ENCODE measurements around the gene DAP3.

The DAP3 gene

DNA sequence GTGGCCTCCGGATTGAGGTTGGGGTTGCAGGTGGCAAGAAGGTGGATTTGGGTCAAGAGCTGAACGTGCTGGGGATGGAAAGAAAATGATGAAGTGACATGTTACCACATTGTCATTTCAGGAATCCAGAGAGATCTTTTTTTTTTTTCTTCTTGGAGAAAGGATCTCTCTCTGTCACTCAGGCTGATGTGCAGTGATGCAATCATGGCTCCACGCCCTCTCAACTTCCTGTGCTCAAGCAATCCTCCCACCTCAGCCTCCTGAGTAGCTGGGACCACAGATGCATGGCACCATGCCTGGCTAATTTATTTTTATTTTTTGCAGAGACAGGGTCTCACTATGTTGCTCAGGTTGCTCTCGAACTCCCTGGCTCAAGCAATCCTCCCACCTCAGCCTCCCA lies 87.5 kb downstream of the DAP3 start:
- DNase-seq (ENCODE audit: low read depth): no peak

DNA sequence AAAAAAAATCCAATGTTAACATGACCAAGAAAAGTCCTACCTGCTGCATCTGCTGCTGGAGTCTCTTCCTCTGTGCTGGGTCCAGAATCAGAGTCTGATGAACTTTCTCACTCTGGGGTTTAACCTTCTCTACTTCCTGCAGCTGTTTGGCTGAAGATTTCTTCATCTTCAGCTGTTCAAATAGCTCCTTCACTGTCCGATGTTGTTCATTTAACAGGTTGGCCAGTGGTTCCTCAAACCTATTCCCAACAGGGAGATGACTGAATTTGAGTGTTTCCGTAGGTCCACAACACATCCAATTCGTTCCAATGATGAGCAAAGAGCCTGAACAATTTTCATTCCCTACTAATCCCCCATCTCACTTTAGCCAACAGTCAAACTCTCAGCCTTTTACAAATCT lies 88.7 kb downstream of the DAP3 start:
- no peak for DNase-seq (ENCODE audit: low read depth)
